ENCODE data around the gene CD58. TPM values are rescaled to one million over a fixed set of nuclear protein-coding genes. Genes with fewer than 3 reads are reported as not detected.
"Not testable (repeated sequence)": the region's sequence is repeated elsewhere in the genome, so short reads cannot be mapped to it uniquely, and the experiment has no call there.

Gene CD58
- total and polyA plus RNA-seq, 12 donors = 17.2 to 44.3 (median 28.9) TPM

DNA sequence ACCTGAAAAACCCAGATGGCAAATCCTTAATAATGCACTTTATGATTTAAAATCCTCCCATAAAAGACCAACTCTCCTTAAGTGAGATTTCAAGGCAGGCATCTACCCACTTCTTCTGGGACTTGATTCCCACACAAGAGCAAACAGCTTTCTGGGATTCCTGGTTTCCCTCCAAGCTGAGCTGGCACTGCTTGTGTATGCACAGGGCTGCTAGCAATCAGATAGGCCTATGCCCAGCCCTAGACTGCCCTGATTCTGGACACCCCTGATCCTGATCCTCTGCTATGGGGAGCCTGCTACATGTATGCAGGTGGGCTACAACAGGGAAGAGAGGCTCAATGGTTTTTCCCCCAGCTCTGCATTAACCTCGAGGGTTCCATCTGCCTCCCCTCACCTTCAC is 36.6 kb upstream of the CD58 start:
- H3K4me1 ChIP-seq; H3K36me3 ChIP-seq; H3K4me3 ChIP-seq; H3K9me3 ChIP-seq; DNase-seq; H3K27ac ChIP-seq; intact Hi-C loops (cut with DNase I); H3K27me3 ChIP-seq: not testable (repeated sequence)
- 76 to 83% methylated on average over 1 of the region's 1 CpG for WGBS, 2 donors
- peak in 1 of 8 donors; percentile 19 for ATAC-seq

DNA sequence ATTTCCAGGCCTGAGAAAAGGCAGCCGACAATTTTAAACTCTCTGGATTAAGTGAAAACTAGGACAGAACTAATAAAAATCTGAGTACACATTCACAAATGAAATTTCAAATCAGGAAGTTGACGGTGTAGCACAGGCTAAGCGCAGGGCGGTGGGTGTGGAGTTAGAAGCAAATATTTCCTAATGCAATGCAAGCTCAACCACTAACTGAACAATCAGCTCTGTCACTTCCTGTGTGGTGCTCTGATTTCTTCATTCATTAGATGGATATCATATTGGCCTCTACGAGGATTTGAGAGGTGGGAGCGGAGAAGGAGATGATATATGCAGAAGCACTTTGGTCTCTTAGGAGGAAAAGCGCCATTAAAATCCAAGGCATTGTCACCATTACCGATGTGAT is 35.2 kb upstream of the CD58 start:
- intact Hi-C loops (cut with DNase I); H3K4me1 ChIP-seq; H3K9me3 ChIP-seq; H3K4me3 ChIP-seq; H3K27me3 ChIP-seq; H3K36me3 ChIP-seq; DNase-seq: not testable (repeated sequence)
- peak overlapping the region in 1 of 10 donors; percentile 65 for H3K27ac ChIP-seq
- WGBS, 2 donors = 77 to 78% methylated on average over 6 to 7 of the region's 8 CpGs
- peak in 3 of 8 donors; percentile 42 to 62 (median 55) for ATAC-seq

DNA sequence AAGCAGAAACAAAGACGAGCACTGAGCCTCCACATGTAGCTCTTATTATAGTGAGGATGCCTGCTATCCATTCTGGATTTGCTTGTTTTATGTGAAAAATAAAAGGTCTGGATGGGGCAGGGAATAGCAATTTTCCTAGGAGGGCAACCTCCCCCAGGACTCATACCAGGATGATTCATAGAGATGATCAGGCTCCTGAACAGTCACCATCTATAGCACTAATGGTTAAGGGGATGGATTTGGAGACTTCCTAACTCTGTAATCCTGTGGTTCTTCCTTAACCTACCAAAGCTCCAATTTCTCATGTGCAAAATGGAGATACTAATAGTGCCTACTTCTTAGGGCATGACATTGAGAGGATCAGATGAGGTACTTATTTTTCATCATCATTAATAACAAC is 34.5 kb upstream of the CD58 start:
- Histone ChIP-seq H3K27ac (peak overlapping the region in 1 of 10 donors; percentile 65), H3K4me1 (peaks cover 0 to 8% (median 0%) of the 10 kb centered on the region in 9 donors), H3K9me3 (no peaks in the 10 kb centered on the region), H3K4me3 (no peak overlapping the region), H3K36me3 (peaks cover 0 to 3% (median 0%) of the 10 kb centered on the region in 9 donors), H3K27me3 (no peaks in the 10 kb centered on the region)
- TF ChIP-seq, protein P1, sequence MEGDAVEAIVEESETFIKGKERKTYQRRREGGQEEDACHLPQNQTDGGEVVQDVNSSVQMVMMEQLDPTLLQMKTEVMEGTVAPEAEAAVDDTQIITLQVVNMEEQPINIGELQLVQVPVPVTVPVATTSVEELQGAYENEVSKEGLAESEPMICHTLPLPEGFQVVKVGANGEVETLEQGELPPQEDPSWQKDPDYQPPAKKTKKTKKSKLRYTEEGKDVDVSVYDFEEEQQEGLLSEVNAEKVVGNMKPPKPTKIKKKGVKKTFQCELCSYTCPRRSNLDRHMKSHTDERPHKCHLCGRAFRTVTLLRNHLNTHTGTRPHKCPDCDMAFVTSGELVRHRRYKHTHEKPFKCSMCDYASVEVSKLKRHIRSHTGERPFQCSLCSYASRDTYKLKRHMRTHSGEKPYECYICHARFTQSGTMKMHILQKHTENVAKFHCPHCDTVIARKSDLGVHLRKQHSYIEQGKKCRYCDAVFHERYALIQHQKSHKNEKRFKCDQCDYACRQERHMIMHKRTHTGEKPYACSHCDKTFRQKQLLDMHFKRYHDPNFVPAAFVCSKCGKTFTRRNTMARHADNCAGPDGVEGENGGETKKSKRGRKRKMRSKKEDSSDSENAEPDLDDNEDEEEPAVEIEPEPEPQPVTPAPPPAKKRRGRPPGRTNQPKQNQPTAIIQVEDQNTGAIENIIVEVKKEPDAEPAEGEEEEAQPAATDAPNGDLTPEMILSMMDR (IDR thresholded peaks at IDR 0.05) = no peak
- DNase-seq (no peak), ATAC-seq (no peak)
- intact Hi-C loops (cut with DNase I) = no loop called here
- 94 to 96% methylated on average over 1 of the region's 1 CpG for WGBS, 2 donors

DNA sequence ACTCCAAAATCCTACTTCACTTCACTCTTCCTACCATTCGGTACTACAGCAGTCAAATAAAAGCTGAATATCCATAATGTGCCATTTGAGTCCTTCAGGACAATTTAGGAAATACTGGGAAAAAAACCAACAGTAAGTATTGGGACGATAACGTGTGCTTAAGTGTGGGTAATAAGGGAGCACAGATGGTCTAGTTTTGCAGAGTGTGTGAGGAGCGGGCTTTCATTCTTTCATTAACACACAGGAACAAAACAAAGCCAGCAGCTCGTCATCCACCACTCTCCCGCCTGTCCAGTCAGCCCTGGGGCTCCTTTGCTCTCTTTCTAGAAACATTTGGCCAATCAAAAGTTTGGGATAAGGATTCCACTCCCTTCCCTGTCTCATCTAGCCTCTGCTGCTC is 33.6 kb upstream of the CD58 start:
- DNase-seq; H3K4me1 ChIP-seq; intact Hi-C loops (cut with DNase I); H3K36me3 ChIP-seq; H3K4me3 ChIP-seq; ATAC-seq; H3K27me3 ChIP-seq; H3K27ac ChIP-seq; H3K9me3 ChIP-seq: not testable (repeated sequence)
- 90 to 97% methylated on average over 6 of the region's 6 CpGs for WGBS, 2 donors

DNA sequence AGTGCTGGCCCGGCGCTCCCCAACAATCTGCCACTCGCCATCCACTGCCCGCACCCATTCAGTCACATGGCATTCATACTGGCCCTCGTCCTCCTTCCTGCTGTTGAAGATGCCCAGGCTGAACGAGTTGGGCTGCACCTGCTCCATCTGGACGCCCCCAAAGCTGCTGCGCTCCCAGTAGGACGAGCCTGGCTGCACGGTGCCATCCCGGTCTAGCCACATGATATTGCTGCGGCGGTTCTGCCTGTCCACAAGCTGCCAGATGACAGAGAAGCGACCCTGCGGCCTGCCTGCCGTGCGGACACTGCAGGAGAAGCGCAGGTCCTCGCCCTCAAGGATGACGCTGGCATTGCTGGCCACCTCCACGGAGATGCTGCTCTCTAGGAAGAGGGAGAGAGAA is 32.8 kb upstream of the CD58 start:
- DNase-seq; intact Hi-C loops (cut with DNase I): not testable (repeated sequence)

DNA sequence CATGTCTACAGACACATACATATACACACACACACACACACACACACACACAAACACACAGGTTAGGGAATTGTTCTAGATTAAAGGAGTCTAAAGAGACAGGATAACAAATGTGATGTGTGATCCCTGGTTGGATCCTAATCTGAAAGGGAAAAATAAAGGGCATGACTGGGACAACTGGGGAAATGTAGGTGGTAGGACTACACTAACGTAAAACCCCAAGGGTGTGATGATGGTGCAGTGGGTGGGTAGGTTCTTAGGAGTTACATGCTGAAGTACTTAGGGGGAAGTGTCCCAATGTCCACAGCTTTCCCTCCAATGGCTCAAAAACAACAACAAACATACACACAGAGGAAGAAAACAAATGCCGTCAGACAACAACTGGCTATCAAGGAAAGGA is 28.5 kb upstream of the CD58 start:
- H3K36me3 ChIP-seq; H3K27ac ChIP-seq; DNase-seq; H3K9me3 ChIP-seq; ATAC-seq; H3K27me3 ChIP-seq; intact Hi-C loops (cut with DNase I); H3K4me3 ChIP-seq: not testable (repeated sequence)
- H3K4me1 ChIP-seq = peaks cover 0 to 13% (median 0%) of the 10 kb centered on the region in 9 donors
- WGBS, 2 donors = 87 to 92% methylated on average over 1 to 2 of the region's 2 CpGs

More for the DNA sequence above, 32.8 kb upstream of the CD58 start:
- H3K27ac ChIP-seq, H3K4me1 ChIP-seq, H3K36me3 ChIP-seq, H3K4me3 ChIP-seq, ATAC-seq, H3K27me3 ChIP-seq, H3K9me3 ChIP-seq: not testable (repeated sequence)
- 95 to 96% methylated on average over 21 of the region's 21 CpGs for WGBS, 2 donors

DNA sequence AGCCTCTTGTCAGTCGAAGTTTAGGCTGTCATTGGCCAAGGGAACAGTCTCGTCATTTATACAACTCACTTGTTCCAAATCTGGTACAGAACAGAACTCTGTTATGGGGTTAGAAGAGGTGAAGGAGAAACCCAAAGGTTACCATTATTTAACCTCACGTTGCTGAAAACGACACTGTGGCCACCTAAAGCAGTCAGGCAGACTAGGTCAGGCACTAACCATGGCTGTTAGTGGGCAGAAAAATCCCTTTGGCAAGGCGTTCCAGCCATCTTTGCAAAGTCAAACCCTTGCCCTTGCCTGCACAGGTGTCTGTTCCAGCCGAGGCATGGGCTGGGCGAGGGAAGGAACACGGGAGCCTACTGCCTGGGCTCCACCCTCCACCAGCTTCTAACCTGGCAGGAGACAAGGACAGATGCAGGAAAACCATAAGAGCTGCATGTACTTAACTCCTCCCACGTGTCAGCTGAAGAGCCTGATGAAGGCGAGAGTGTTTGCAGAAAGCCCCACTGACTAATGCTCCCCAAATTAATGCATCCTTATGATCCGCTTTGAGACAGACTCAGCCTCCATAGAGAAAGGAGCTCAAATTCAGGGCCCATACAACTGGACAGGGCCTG is 27.7 kb upstream of the CD58 start:
- DNase-seq; intact Hi-C loops (cut with DNase I); H3K9me3 ChIP-seq; H3K27me3 ChIP-seq; H3K4me3 ChIP-seq; H3K36me3 ChIP-seq; ATAC-seq; H3K27ac ChIP-seq: not testable (repeated sequence)
- 70 to 78% methylated on average over 11 of the region's 11 CpGs for WGBS, 2 donors
- peaks cover 0 to 13% (median 0%) of the 10 kb centered on the region in 9 donors for H3K4me1 ChIP-seq

GRCh38 chr1:116597388-116597787 is 26.6 kb upstream of the CD58 start:
- WGBS, 2 donors = 57 to 65% methylated on average over 2 of the region's 2 CpGs
- ATAC-seq; intact Hi-C loops (cut with DNase I): not testable (repeated sequence)

DNA sequence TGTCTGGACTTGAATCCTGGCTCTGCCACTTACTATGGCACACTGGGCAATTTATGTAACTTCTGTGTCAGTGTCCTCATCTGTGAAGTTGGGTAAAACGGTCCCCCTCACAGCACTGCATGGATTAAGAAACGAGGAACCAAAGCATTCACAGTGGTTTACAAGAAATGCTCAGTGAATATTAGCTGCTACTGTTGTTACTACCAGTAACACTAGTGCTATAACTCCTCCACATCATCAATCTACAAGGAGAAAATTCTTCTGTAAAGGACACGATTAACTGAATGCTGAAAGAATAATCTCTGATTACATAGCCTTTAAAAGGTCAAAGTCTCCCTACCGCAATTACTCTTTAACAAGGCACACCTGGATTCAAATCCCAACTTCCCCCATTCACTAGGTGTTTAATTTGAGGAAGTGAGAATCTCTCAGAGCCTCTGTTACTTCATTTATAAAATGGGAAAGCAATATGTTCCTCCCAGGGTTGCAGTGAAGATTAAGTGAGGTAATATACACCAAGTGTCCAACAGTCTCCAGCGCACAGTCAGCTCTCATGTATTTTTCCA is 26.0 kb upstream of the CD58 start:
- H3K36me3 ChIP-seq, H3K9me3 ChIP-seq, DNase-seq, H3K27me3 ChIP-seq, H3K27ac ChIP-seq, ATAC-seq, H3K4me3 ChIP-seq: not testable (repeated sequence)
- 89 to 93% methylated on average over 5 of the region's 5 CpGs for WGBS, 2 donors
- intact Hi-C loops (cut with DNase I) = loop anchor here in 1 of 10 donors (1.0 kb wide), 1 partner anchor 23 kb away; no protein-coding TSS in a partner anchor
- H3K4me1 ChIP-seq = peaks cover 0 to 13% (median 3%) of the 10 kb centered on the region in 9 donors

More at GRCh38 chr1:116597388-116597787, 26.6 kb upstream of the CD58 start:
- H3K27ac ChIP-seq, H3K9me3 ChIP-seq, H3K27me3 ChIP-seq, H3K4me3 ChIP-seq, H3K36me3 ChIP-seq, DNase-seq: not testable (repeated sequence)
- H3K4me1 ChIP-seq = peaks cover 0 to 13% (median 2%) of the 10 kb centered on the region in 9 donors
